ENCODE measurements around the gene EXT2.

The EXT2 gene

DNA sequence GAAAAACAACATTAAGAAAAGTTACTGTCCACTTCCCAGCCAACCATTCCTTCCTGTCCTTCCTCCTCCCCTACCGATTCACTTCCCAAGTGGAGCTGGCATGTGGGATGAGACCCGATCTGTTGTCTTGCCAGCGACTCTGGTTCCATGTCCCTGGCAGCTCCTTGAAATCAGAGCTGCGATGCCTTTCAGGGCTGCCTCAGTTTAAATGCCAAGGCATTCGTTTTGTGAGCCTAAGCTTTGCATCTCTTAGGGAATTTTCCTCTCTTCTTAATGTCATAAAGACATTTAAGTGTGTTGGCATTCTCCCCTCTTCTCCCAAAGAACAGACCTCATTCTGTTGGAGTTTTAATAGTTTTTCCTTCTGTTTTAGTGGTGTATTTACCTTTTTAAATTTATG, 98.4 kb downstream of the EXT2 start:
- no peaks in the 10 kb centered on the region; the same call in 1 of the 2 replicates for H3K36me3 ChIP-seq
- H3K27ac ChIP-seq: no peak overlapping the region
- H3K9me3 ChIP-seq (ENCODE audit: severe bottlenecking): no peaks in the 10 kb centered on the region
- TF ChIP-seq, protein P1, sequence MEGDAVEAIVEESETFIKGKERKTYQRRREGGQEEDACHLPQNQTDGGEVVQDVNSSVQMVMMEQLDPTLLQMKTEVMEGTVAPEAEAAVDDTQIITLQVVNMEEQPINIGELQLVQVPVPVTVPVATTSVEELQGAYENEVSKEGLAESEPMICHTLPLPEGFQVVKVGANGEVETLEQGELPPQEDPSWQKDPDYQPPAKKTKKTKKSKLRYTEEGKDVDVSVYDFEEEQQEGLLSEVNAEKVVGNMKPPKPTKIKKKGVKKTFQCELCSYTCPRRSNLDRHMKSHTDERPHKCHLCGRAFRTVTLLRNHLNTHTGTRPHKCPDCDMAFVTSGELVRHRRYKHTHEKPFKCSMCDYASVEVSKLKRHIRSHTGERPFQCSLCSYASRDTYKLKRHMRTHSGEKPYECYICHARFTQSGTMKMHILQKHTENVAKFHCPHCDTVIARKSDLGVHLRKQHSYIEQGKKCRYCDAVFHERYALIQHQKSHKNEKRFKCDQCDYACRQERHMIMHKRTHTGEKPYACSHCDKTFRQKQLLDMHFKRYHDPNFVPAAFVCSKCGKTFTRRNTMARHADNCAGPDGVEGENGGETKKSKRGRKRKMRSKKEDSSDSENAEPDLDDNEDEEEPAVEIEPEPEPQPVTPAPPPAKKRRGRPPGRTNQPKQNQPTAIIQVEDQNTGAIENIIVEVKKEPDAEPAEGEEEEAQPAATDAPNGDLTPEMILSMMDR (IDR thresholded peaks at IDR 0.05; ENCODE audit: low read depth, low read length): no peak
- no peak overlapping the region for H3K4me3 ChIP-seq (ENCODE audit: low read depth, low read length)
- DNase-seq: no peak
- H3K27me3 ChIP-seq (ENCODE audit: insufficient read depth, low read depth, severe bottlenecking): no peaks in the 10 kb centered on the region

DNA sequence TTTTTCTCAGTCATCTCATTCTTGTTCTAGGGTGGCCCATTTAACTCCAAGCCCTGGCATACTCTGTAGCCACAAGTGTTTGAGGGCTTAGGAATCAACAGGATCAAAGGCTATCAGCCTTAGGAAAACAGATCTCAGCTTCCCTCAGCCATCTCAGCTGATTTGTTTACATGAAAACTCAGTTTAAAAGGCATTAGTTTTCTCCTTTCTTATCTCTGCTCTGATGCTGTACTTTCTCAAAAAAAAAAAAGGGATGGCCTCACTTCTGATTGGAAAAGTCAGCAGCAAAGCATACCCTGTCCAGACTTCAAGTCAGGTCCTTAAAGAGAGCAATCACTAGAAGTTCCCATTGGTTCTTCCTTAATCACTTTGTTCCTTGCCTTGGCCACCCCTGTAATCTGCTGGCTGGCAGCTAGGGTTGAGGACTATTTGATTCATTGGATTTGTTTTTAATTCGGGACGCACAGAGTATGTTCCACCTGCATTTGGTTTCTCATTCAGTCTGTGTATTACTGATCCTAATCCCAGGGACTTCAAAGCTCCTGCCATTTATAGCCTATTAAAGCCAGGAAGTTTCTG, 102.8 kb downstream of the EXT2 start:
- Histone ChIP-seq H3K9me3 (ENCODE audit: severe bottlenecking) (no peaks in the 10 kb centered on the region), H3K36me3 (peaks cover 4% of the 10 kb centered on the region), H3K4me3 (ENCODE audit: low read depth, low read length) (no peak overlapping the region), H3K27me3 (ENCODE audit: insufficient read depth, low read depth, severe bottlenecking) (no peaks in the 10 kb centered on the region), H3K27ac (no peak overlapping the region)
- DNase-seq: peak; percentile 44
- TF ChIP-seq, protein P1 (IDR thresholded peaks at IDR 0.05; ENCODE audit: low read depth, low read length): no peak

DNA sequence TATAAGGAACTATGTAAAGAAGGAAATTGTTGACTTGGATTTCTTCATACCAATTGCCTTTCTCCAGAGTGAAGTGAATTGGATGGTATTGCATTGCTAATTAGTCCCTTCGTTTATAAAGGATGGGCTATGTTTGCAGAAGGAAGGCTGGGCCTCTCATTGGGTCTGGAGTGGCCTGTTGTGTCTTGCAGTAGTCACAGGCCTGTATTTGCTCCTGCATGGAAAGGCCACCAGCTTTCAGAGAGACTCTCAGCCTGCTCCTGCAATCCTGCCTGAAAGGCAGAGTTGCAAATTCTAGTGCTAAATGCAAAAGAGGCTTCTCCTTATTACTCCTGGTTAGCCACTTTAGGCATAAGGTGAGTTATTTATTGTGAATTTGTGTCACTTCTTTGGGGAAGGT, 103.8 kb downstream of the EXT2 start:
- H3K36me3 ChIP-seq: peaks cover 4% of the 10 kb centered on the region
- H3K27ac ChIP-seq: no peak overlapping the region

DNA sequence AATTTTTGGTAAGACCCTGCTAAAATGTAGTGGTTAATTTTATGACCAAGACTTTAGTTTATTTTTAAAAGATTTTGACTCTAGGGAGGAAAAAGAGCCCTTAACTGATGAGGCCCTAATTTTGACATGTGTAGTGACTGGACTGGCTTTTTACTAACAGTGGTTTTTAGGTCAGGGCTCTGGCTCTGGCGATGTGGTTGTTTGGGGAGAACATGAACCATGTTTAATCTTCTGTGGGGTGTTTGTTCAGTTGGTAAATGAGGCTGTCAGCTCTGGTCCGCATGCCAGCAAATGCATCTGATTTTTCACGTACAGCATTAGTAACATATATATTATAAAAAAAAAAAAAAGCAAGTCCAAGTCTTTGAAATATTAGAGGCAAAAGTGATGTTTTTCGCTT, 104.3 kb downstream of the EXT2 start:
- DNase-seq: no peak
- Histone ChIP-seq H3K27me3 (ENCODE audit: insufficient read depth, low read depth, severe bottlenecking) (no peaks in the 10 kb centered on the region), H3K9me3 (ENCODE audit: severe bottlenecking) (no peaks in the 10 kb centered on the region), H3K36me3 (peaks cover 4% of the 10 kb centered on the region), H3K27ac (no peak overlapping the region), H3K4me3 (ENCODE audit: low read depth, low read length) (no peak overlapping the region)
- TF ChIP-seq, protein P1 (IDR thresholded peaks at IDR 0.05; ENCODE audit: low read depth, low read length): no peak

More for the DNA sequence above, 103.8 kb downstream of the EXT2 start:
- Histone ChIP-seq H3K27me3 (ENCODE audit: insufficient read depth, low read depth, severe bottlenecking) (no peaks in the 10 kb centered on the region), H3K4me3 (ENCODE audit: low read depth, low read length) (no peak overlapping the region), H3K9me3 (ENCODE audit: severe bottlenecking) (no peaks in the 10 kb centered on the region)
- TF ChIP-seq, protein P1 (IDR thresholded peaks at IDR 0.05; ENCODE audit: low read depth, low read length): no peak
- no peak for DNase-seq

DNA sequence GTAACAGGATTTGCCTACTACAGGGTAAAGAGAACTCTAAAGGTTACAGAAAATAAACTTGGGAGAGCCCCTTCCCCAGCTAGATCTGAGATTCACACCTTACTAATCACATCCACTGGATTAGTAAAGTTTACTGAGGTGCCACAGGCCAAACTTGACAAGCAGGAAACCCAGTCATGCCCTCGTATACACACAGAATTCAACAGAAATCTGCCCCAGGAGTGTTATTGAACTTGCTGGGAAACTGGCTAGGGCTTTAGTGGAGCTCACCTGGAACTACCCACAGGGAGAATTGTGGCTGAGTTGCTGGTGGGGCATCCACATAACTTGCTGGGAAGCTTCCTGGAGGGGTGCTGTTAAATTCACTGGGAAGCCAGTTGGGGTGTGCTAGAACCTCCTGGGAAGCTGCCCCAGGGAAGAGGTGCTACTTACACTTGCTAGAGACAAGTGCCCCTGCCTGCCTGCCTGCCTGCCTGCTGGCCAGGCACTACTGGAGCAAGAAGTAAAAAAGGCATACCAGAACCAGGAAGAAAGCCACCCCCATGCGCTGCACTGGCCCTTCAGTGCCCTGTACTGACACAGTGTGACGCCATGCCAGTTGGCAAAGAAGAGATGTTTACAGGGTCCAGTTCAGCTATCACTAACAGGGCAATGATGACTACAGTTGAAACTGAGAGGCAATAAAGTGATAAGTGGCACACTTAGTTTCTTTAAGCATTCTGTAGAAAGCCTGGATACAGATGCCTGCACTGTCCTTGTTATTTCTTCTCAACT, 108.0 kb downstream of the EXT2 start:
- no peak overlapping the region for H3K27ac ChIP-seq

More for the DNA sequence above, 108.0 kb downstream of the EXT2 start:
- no peaks in the 10 kb centered on the region for H3K9me3 ChIP-seq (ENCODE audit: severe bottlenecking)
- DNase-seq: no peak
- TF ChIP-seq, protein P1 (IDR thresholded peaks at IDR 0.05; ENCODE audit: low read depth, low read length): no peak
- no peak overlapping the region for H3K4me3 ChIP-seq (ENCODE audit: low read depth, low read length)
- no peaks in the 10 kb centered on the region for H3K27me3 ChIP-seq (ENCODE audit: insufficient read depth, low read depth, severe bottlenecking)
- peaks cover 4% of the 10 kb centered on the region; the same call in 1 of the 2 replicates for H3K36me3 ChIP-seq

Measured in WERI-Rb-1 (cell line).